Measurements from ENCODE around the gene BIN2. TPM values are rescaled to one million over a fixed set of nuclear protein-coding genes. Genes with fewer than 3 reads are reported as not detected.

Gene BIN2
- total and polyA plus RNA-seq, 9 of the 15 experiments (the other 6 are each of a cell fraction or from before 2014, with no cell fraction given): 0.04 to 0.39 (median 0.25) TPM; not detected in 1

GRCh38 chr12:51253276-51253675 lies 70.7 kb downstream of the BIN2 start:
- CTCF ChIA-PET (ENCODE audit: low intra/inter-chr PET ratio): interaction anchor here (0.7 to 1.1 kb wide), 2 partner anchors 205 to 428 kb away, joined by 3 read pairs; partner anchors contain the start of gene LETMD1
- BruUV-seq (replicated peaks): no TSS peak
- H3K9me3 ChIP-seq (replicated peaks; ENCODE audit: control insufficient read depth, insufficient read depth, low read depth, low read length): no peaks in the 10 kb centered on the region
- intact Hi-C loops (cut with micrococcal nuclease): no loop called here
- DNase-seq (ENCODE audit: extremely low read depth in 1 of 4, low spot score in 3 of 4) (no peak), ATAC-seq (no peak), FAIRE-seq (no peak)
- H3K9ac ChIP-seq (ENCODE audit: insufficient read depth in 1 of 2, low read depth in 2 of 2, low read length in 2 of 2): no peak overlapping the region
- H3K4me2 ChIP-seq (ENCODE audit: insufficient read depth, low read length): no peak overlapping the region
- WGBS (ENCODE audit: insufficient coverage, low coverage, missing lambda C conversion rate): 69% methylated on average over 1 of the region's 1 CpG
- no peaks in the 10 kb centered on the region for H3K79me2 ChIP-seq (ENCODE audit: control insufficient read depth, insufficient read depth, low read length)
- H3K36me3 ChIP-seq (ENCODE audit: control insufficient read depth, insufficient read depth, low read length): peaks cover 11% of the 10 kb centered on the region; the same call in 2 of the 3 replicates
- H2AFZ ChIP-seq (ENCODE audit: low read depth, low read length): no peak overlapping the region
- peaks cover 0 to 3% of the 10 kb centered on the region in 2 experiments; a peak in 2 of 5 replicates for H3K4me1 ChIP-seq (replicated peaks in 1 of 2; ENCODE audit: control insufficient read depth in 2 of 2, insufficient read depth in 2 of 2, low read length in 2 of 2)
- no peak overlapping the region for H3K4me3 ChIP-seq
- POLR2A ChIA-PET: interaction anchor here (0.6 to 5.3 kb wide), 4 partner anchors 9 to 1405 kb away, joined by 3 to 37 read pairs (median 4); partner anchors contain the start of genes CSRNP2 and DAZAP2
- H3K9me1 ChIP-seq (ENCODE audit: control insufficient read depth, insufficient read depth, low read length): no peaks in the 10 kb centered on the region
- no peaks in the 10 kb centered on the region for H4K20me1 ChIP-seq (replicated peaks; ENCODE audit: control insufficient read depth, insufficient read depth, low read length)
- no peak overlapping the region for H3K27ac ChIP-seq (ENCODE audit: extremely low read depth, low read depth, low read length)
- H3K27me3 ChIP-seq (ENCODE audit: control insufficient read depth in 2 of 2, insufficient read depth in 2 of 2, low read length in 2 of 2): no peaks in the 10 kb centered on the region
- in situ Hi-C loops (cut with MboI): no loop called here
- TF ChIP-seq CEBPG (CRISPR knock-in tag; IDR thresholded peaks at IDR 0.05): no peak
- TF ChIP-seq CEBPG (tag; conservative IDR thresholded peaks at IDR 0.05 in 1 of 2, IDR thresholded peaks at IDR 0.05 in 1 of 2): peak; percentile 55 to 80; a peak in 3 of 4 replicates
- no peak for TF ChIP-seq U2AF1 (optimal IDR thresholded peaks at IDR 0.05; ENCODE audit: low read depth, low read length)
- peak; percentile 58 for TF ChIP-seq CEBPB (tag; IDR thresholded peaks at IDR 0.05)

All from K562 (cell line).